HepG2 (cell line): Measurements from ENCODE around the gene VWC2L.

ENCODE experiments used
- CTCF ChIP-seq: sonication (generic); formaldehyde crosslinking; IDR thresholded peaks from 2 replicates; pipeline ENCODE4 v1.5.0; 2020; ENCODE audit warnings: mild to moderate bottlenecking, missing genetic modification reagents, moderate library complexity
- FOSL1 ChIP-seq: sonication (generic); formaldehyde crosslinking; IDR thresholded peaks from 2 replicates; pipeline ENCODE4 v1.9.0; 2021; ENCODE audit warnings: missing genetic modification reagents, borderline replicate concordance
- NR3C1 ChIP-seq: sonication (generic); formaldehyde crosslinking; IDR thresholded peaks from 2 replicates; pipeline ENCODE4 v1.4.0; 2020; ENCODE audit warnings: missing genetic modification reagents
- RAD21 ChIP-seq: fragments of 450-650 bp; formaldehyde crosslinking; IDR thresholded peaks from 2 replicates; pipeline ENCODE4 v1.5.0; 2020; ENCODE audit warnings: mild to moderate bottlenecking
- SRSF9 ChIP-seq: fragments of 200-400 bp; formaldehyde crosslinking; IDR thresholded peaks from 2 replicates; pipeline ENCODE4 v1.6.1; 2018; ENCODE audit warnings: borderline replicate concordance, mild to moderate bottlenecking, low read depth, low read length; ENCODE audit not compliant: insufficient read depth, poor library complexity, severe bottlenecking
- ZZZ3 ChIP-seq: sonication (generic); formaldehyde crosslinking; IDR thresholded peaks from 2 replicates; pipeline ENCODE4 v1.4.0; 2020; ENCODE audit warnings: missing genetic modification reagents, mild to moderate bottlenecking, borderline replicate concordance
- TF ChIP-seq, protein P1 (sequence below): IDR thresholded peaks from 2 replicates; pipeline ENCODE4 v1.6.1; 2016; ENCODE audit warnings: missing biosample characterization, missing genetic modification reagents, low read depth

- TF ChIP-seq CTCF (CRISPR knock-in tag) (no peak), RAD21 (no peak), NR3C1 (CRISPR knock-in tag) (no peak), SRSF9 (no peak), ZZZ3 (CRISPR knock-in tag) (no peak), FOSL1 (no peak)
- TF ChIP-seq, protein P1, sequence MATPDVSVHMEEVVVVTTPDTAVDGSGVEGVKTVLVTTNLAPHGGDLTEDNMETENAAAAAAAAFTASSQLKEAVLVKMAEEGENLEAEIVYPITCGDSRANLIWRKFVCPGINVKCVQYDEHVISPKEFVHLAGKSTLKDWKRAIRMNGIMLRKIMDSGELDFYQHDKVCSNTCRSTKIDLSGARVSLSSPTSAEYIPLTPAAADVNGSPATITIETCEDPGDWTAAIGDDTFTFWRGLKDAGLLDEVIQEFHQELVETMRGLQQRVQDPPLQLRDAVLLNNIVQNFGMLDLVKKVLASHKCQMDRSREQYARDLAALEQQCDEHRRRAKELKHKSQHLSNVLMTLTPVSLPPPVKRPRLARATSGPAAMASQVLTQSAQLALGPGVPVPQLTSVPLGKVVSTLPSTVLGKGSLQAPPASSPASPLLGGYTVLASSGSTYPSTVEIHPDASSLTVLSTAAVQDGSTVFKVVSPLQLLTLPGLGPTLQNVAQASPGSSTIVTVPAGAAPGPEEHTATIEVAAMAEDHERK (CRISPR knock-in tag) = no peak
Observed at GRCh38 chr2:214557884-214558283, 147.0 kb downstream of the VWC2L start.
